GM12878 (cell line): ENCODE results near the gene TNFSF9. TPM values are rescaled to one million over a fixed set of nuclear protein-coding genes. Genes with fewer than 3 reads are reported as not detected.

ENCODE experiments used
- CHD2 ChIP-seq: IDR thresholded peaks from 2 replicates; pipeline ENCODE4 v1.6.1; 2011; ENCODE audit warnings: low read depth, low read length, improper control_type of control experiment, borderline replicate concordance
- JUND ChIP-seq: IDR thresholded peaks from 2 replicates; pipeline ENCODE4 v1.6.1; 2012; ENCODE audit warnings: low read depth, mild to moderate bottlenecking, low read length, improper control_type of control experiment, moderate library complexity
- NFXL1 ChIP-seq: fragments of 450-650 bp; IDR thresholded peaks from 2 replicates; pipeline ENCODE4 v1.6.1; 2017; ENCODE audit warnings: antibody characterized with exemption, mild to moderate bottlenecking, borderline replicate concordance
- POLR2AphosphoS2 ChIP-seq: IDR thresholded peaks from 2 replicates; pipeline ENCODE4 v1.6.1; 2011; ENCODE audit warnings: low read depth, mild to moderate bottlenecking, low read length, improper control_type of control experiment, moderate library complexity
- RB1 ChIP-seq: fragments of 450-650 bp; formaldehyde crosslinking; IDR thresholded peaks from 2 replicates; pipeline ENCODE4 v1.6.1; 2017; ENCODE audit warnings: mild to moderate bottlenecking, borderline replicate concordance
- TARDBP ChIP-seq: IDR thresholded peaks from 2 replicates; pipeline ENCODE4 v1.6.1; 2016; ENCODE audit warnings: borderline replicate concordance
- TCF3 ChIP-seq: IDR thresholded peaks from 2 replicates; pipeline ENCODE4 v1.6.1; 2012; ENCODE audit warnings: low read depth, mild to moderate bottlenecking, low read length, borderline replicate concordance; ENCODE audit not compliant: insufficient read depth
- ZBTB33 ChIP-seq: fragments of 450-650 bp; IDR thresholded peaks from 2 replicates; pipeline ENCODE4 v1.6.1; 2017; ENCODE audit warnings: mild to moderate bottlenecking
- ZNF24 ChIP-seq: fragments of 450-650 bp; IDR thresholded peaks from 2 replicates; pipeline ENCODE4 v1.6.1; 2017; ENCODE audit warnings: antibody characterized with exemption, mild to moderate bottlenecking
- ZNF687 ChIP-seq: fragments of 450-650 bp; IDR thresholded peaks from 2 replicates; pipeline ENCODE4 v1.6.1; 2017; ENCODE audit warnings: mild to moderate bottlenecking, moderate library complexity
- polyA plus RNA-seq, 11 experiments: library from polyadenylated mRNA; depleted of rRNA in 4 of 11; unstranded in 6 of 11; stranded (reverse) in 5 of 11; fragments of >200 nt; fragmentation: Nextera tagmentation in 4 of 11; fragmentation: Illumina TruSeq in 1 of 11; extraction: Ambion mirVana in 4 of 11; extraction: Trizol in 1 of 11; gene quantifications; 1 replicate in 1 of 11; 2 replicates in 10 of 11; pipeline versions ENCODE4 v1.2.1 to v1.2.3, GENCODE V29; 2011 to 2016; ENCODE audit warnings: inconsistent platforms in 2 of 11, missing spikeins in 2 of 11, low read depth in 1 of 11
- total RNA-seq, 4 experiments: library from RNA; depleted of rRNA in 3 of 4; stranded (reverse); fragments of >200 nt in 3 of 4; fragmentation: Illumina TruSeq in 1 of 4; extraction: Trizol in 1 of 4; gene quantifications; 2 replicates each; pipeline versions ENCODE4 v1.2.1 to v1.2.3, GENCODE V29; 2013 to 2021
- TF ChIP-seq, protein P1 (sequence below): IDR thresholded peaks from 2 replicates; pipeline ENCODE4 v1.6.1; 2012; ENCODE audit warnings: low read depth, low read length, improper control_type of control experiment

TNFSF9 gene
- total and polyA plus RNA-seq, 10 of the 15 experiments (the other 5 are each of a cell fraction or from before 2014, with no cell fraction given): 6.2 to 75.3 (median 22.1) TPM

DNA sequence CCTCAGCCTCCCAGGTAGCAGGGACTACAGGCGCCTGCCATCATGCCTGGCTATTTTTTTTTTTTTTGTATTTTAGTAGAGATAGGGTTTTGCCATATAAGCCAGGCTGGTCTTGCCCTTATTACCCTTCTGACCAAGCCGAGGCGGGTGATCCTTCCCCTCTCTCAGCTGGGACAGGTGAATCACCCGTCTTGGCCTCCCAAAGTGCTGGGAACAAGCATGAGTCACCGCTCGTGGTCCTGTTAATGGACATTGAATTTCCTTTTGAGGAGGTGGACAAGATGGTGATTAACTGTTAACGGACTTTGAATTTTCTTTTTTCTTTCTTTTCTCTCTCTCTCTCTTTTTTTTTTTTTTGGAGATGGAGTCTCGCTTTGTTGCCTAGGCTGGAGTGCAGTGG lies 49.5 kb downstream of the TNFSF9 start (continued):
- TF ChIP-seq TCF3 (no peak), ZBTB33 (peak; percentile 32; the same call in 1 of the 2 replicates), TARDBP (no peak), RB1 (no peak), ZNF687 (no peak), NFXL1 (no peak), ZNF24 (no peak), JUND (no peak), POLR2AphosphoS2 (peak; percentile 68; the same call in 1 of the 2 replicates), CHD2 (no peak)
- TF ChIP-seq, protein P1, sequence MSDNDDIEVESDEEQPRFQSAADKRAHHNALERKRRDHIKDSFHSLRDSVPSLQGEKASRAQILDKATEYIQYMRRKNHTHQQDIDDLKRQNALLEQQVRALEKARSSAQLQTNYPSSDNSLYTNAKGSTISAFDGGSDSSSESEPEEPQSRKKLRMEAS: no peak
